ENCODE results near the gene IQCB1. TPM values are rescaled to one million over a fixed set of nuclear protein-coding genes. Genes with fewer than 3 reads are reported as not detected.
"Not testable (repeated sequence)": the region's sequence is repeated elsewhere in the genome, so short reads cannot be mapped to it uniquely, and the experiment has no call there.

IQCB1 gene
- total RNA-seq, 2 donors from 2014 or later = 12.5 to 30.9 TPM

DNA sequence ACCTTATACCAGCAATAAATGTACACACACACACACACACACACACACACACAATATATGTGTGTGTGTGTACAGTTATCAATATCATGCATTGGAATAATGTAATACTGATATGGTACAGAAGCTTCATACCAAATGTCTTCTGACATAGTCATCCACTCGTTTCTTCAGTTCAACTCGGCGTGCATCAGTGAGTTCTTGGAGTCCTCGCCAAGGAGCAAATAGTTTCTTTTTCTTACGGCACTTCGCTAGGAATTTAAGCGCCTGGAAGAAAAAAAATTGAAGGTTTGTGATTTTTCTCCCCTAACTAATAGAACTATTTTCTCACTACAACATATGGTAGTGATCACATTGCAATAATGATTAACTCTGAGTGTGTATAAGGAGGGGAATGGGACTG, 53.2 kb downstream of the IQCB1 start:
- Histone ChIP-seq H3K4me1 (no peaks in the 10 kb centered on the region), H3K27me3 (no peaks in the 10 kb centered on the region), H3K9me3 (no peaks in the 10 kb centered on the region), H3K36me3 (replicated peaks in 1 of 2; ENCODE audit: insufficient read depth in 1 of 2, low read depth in 2 of 2) (peaks cover 0 to 22% of the 10 kb centered on the region in 2 donors), H3K4me3 (no peak overlapping the region), H3K27ac (no peak overlapping the region)
- DNase-seq (no peak), ATAC-seq (no peak)
- TF ChIP-seq, protein P1, sequence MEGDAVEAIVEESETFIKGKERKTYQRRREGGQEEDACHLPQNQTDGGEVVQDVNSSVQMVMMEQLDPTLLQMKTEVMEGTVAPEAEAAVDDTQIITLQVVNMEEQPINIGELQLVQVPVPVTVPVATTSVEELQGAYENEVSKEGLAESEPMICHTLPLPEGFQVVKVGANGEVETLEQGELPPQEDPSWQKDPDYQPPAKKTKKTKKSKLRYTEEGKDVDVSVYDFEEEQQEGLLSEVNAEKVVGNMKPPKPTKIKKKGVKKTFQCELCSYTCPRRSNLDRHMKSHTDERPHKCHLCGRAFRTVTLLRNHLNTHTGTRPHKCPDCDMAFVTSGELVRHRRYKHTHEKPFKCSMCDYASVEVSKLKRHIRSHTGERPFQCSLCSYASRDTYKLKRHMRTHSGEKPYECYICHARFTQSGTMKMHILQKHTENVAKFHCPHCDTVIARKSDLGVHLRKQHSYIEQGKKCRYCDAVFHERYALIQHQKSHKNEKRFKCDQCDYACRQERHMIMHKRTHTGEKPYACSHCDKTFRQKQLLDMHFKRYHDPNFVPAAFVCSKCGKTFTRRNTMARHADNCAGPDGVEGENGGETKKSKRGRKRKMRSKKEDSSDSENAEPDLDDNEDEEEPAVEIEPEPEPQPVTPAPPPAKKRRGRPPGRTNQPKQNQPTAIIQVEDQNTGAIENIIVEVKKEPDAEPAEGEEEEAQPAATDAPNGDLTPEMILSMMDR (IDR thresholded peaks at IDR 0.05) = no peak
- no peak for TF ChIP-seq POLR2A (IDR thresholded peaks at IDR 0.05)
- WGBS, 2 donors = 94 to 97% methylated on average over 7 of the region's 7 CpGs
- intact Hi-C loops (cut with DNase I) = no loop called here

DNA sequence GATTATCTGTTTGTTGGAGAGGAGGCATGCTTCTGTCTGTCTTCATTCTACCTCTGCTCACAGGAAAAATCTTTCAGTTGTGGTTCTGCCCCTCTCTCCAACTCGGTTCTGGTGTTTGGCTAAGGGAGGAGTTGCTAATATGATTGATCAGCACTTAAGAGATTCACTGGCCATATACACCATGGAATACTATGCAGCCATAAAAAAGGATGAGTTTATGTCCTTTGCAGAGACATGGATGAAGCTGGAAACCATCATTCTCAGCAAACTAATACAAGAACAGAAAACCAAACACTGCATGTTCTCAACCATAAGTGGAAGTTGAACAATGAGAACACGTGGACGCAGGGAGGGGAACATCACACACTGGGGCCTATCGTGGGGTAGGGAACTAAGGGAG, 59.8 kb downstream of the IQCB1 start:
- H3K4me3 ChIP-seq; intact Hi-C loops (cut with DNase I); ATAC-seq; H3K9me3 ChIP-seq; H3K27ac ChIP-seq; H3K4me1 ChIP-seq; DNase-seq; H3K27me3 ChIP-seq: not testable (repeated sequence)
- 94 to 99% methylated on average over 4 of the region's 4 CpGs for WGBS, 2 donors
- H3K36me3 ChIP-seq (replicated peaks in 1 of 2; ENCODE audit: insufficient read depth in 1 of 2, low read depth in 2 of 2) = peaks cover 10 to 24% of the 10 kb centered on the region in 2 donors

DNA sequence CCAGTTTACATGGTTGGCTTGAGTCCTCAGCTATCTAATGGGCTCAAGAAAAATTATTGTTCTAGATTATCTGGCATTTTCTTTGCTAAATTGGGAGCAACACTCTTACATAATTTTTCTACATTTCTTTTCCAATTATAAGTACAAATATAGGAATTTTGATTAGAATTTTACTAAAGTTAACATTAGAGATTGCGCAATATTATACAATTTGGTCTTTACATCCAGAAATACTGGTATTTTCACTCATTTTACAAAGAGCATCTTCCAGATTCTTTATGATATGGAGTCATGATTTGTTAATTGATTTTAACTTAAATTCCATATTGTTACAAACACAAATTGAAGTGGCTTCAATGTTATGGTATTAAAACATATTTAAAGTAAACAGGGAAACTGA, 65.6 kb downstream of the IQCB1 start:
- TF ChIP-seq, protein P1 (IDR thresholded peaks at IDR 0.05) = no peak
- TF ChIP-seq POLR2A (IDR thresholded peaks at IDR 0.05) = no peak
- Histone ChIP-seq H3K9me3 (no peaks in the 10 kb centered on the region), H3K36me3 (replicated peaks in 1 of 2; ENCODE audit: insufficient read depth in 1 of 2, low read depth in 2 of 2) (peaks cover 5 to 9% of the 10 kb centered on the region in 2 donors), H3K27ac (no peak overlapping the region), H3K4me3 (no peak overlapping the region), H3K4me1 (no peaks in the 10 kb centered on the region), H3K27me3 (no peaks in the 10 kb centered on the region)
- DNase-seq (no peak), ATAC-seq (no peak)
- intact Hi-C loops (cut with DNase I) = no loop called here
- WGBS, 2 donors = 95 to 97% methylated on average over 1 of the region's 1 CpG

DNA sequence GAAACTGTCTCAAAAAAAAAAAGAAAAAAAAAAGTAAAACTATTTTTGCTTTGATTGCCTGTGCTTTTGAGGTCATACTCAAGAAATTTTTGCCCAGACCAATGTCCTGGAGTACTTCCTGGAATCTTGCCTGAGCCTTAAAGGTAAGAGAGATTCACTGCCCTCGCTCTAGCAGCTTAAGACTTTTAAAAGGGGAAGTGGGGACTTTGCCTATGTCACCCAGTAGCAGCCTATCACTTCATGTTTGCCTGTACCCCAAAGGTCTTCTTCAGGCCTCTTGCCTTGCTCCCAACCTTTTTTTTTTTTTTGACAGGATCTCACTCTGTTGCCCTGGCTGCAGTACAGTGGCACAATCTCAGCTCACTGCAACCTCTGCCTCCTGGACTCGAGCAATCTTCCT, 66.4 kb downstream of the IQCB1 start:
- Histone ChIP-seq H3K4me1 (no peaks in the 10 kb centered on the region), H3K27me3 (no peaks in the 10 kb centered on the region), H3K36me3 (replicated peaks in 1 of 2; ENCODE audit: insufficient read depth in 1 of 2, low read depth in 2 of 2) (peaks cover 5 to 9% of the 10 kb centered on the region in 2 donors), H3K4me3 (no peak overlapping the region), H3K27ac (no peak overlapping the region), H3K9me3 (no peaks in the 10 kb centered on the region)
- ATAC-seq (no peak), DNase-seq (no peak)
- intact Hi-C loops (cut with DNase I) = no loop called here
- WGBS, 2 donors = 96 to 98% methylated on average over 2 of the region's 2 CpGs
- TF ChIP-seq, protein P1 (IDR thresholded peaks at IDR 0.05) = no peak
- TF ChIP-seq POLR2A (IDR thresholded peaks at IDR 0.05) = no peak

DNA sequence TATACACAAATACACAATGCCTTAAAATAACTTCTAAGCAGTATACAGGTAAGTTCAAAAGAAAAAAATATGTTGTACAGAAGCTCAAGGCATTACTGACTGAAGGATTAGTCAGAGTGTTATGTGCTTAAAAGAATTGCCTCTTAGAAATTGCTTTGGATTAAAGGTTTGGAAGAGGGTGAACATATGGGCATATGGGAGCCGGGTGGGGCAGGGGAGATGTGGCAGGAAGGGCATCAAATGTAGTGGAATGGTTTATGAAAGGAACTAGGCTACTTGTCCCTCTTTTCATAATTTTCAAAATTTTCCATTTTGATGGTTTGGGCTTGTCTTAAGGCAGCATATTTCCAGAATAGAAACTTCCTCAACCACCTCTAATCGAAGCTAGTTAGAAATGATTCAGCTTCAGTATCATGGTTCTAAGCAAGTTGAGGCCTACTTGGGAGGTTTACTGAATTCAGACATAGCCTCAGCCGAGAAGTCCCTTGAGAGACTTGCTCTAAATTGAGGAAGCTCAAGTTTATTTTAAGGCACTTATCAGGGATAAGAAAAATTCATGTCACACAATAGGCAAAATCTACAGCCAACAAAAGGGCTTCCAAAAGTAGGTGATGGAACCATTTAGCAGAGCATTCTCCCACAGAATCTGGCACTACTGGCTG, 75.2 kb downstream of the IQCB1 start:
- no peak for DNase-seq
- no peak for ATAC-seq
- Histone ChIP-seq H3K27ac (no peak overlapping the region), H3K36me3 (replicated peaks in 1 of 2; ENCODE audit: insufficient read depth in 1 of 2, low read depth in 2 of 2) (no peaks in the 10 kb centered on the region), H3K27me3 (no peaks in the 10 kb centered on the region), H3K4me1 (no peaks in the 10 kb centered on the region), H3K9me3 (no peaks in the 10 kb centered on the region), H3K4me3 (no peak overlapping the region)
- 77 to 90% methylated on average over 3 of the region's 3 CpGs for WGBS, 2 donors
- no peak for TF ChIP-seq POLR2A (IDR thresholded peaks at IDR 0.05)
- TF ChIP-seq, protein P1 (IDR thresholded peaks at IDR 0.05) = no peak
- intact Hi-C loops (cut with DNase I) = no loop called here
